PFSK-1 (cell line): ENCODE results near the gene ZEB2.

Experiments
- FOXP2 ChIP-seq: optimal IDR thresholded peaks from 2 replicates; pipeline ENCODE3; 2011; ENCODE audit warnings: borderline replicate concordance, control low read depth, inconsistent platforms; ENCODE audit not compliant: insufficient read depth; ENCODE audit errors: extremely low read length, extremely low read depth
- REST ChIP-seq, 2 experiments: IDR thresholded peaks; 2 replicates each; pipeline versions ENCODE4 v1.6.1 to v1.8.0; 2011 to 2012; ENCODE audit warnings: low read depth in 2 of 2, low read length in 2 of 2, control low read depth in 1 of 2, inconsistent platforms in 1 of 2, mild to moderate bottlenecking in 1 of 2, moderate library complexity in 1 of 2; ENCODE audit not compliant: insufficient read depth in 1 of 2
- TAF1 ChIP-seq: IDR thresholded peaks from 2 replicates; pipeline ENCODE4 v1.6.1; 2012; ENCODE audit warnings: low read length, control low read depth, borderline replicate concordance; ENCODE audit not compliant: insufficient read depth

GRCh38 chr2:144521686-144522085 is 1.8 kb upstream of the ZEB2 start:
- TF ChIP-seq TAF1 (no peak), REST (IDR thresholded peaks at IDR 0.05; ENCODE audit: insufficient read depth in 1 of 2, low read depth in 2 of 2, low read length in 2 of 2) (no peak), FOXP2 (no peak)
